AG04449 (cell line): ENCODE results near the gene PTPN18.
A peak's percentile ranks its signal among the peaks of the same experiment; 100 is the strongest.

ENCODE experiments used
- CTCF ChIA-PET: fragments of 350-600 bp; formaldehyde crosslinking; extraction: SDS; loops from one replicate; lab custom pipeline; 2021; ENCODE audit warnings: antibody characterized with exemption; lab: Yijun Ruan, JAX
- POLR2A ChIA-PET: fragments of 400-600, 350-600 bp; formaldehyde crosslinking; extraction: SDS; loops from one replicate; lab custom pipeline; 2020; ENCODE audit warnings: antibody characterized with exemption, inconsistent platforms; lab: Yijun Ruan, JAX
- DNase-seq: peaks from one replicate; pipeline ENCODE4 v3.0.0-alpha.2; 2010; ENCODE audit warnings: low read depth, low spot score
- H3K4me3 ChIP-seq: 2 replicates; pipeline ENCODE4 v1.5.1; 2011; ENCODE audit warnings: low read depth, mild to moderate bottlenecking, control low read depth, low read length
- TF ChIP-seq, protein P1 (sequence below): IDR thresholded peaks from one replicate; pipeline ENCODE4 v1.5.1; 2011; ENCODE audit warnings: mild to moderate bottlenecking, moderate library complexity, low read length, control low read depth, inconsistent platforms; ENCODE audit not compliant: insufficient read depth; ENCODE audit errors: missing control alignments

Gene PTPN18

DNA sequence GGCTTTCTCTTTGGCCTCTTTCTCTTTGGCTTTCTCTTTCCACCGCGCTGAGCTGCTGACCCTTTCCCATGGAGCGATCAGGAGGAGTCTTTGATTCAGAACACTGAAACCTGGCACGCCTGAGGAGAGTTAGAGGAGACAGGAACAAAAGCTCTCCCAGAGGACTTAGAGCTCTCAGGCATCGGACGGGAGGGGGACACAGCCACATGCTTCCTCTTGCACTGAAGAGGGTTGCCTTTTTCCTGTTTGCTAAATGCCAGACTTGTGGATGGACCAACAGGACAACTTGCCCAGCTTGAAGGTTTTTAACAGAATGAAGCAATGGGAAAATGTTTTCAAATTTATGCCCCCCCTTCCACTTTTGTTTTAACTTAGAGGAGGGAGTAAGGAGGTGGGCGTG, 3.6 kb upstream of the PTPN18 start:
- TF ChIP-seq, protein P1, sequence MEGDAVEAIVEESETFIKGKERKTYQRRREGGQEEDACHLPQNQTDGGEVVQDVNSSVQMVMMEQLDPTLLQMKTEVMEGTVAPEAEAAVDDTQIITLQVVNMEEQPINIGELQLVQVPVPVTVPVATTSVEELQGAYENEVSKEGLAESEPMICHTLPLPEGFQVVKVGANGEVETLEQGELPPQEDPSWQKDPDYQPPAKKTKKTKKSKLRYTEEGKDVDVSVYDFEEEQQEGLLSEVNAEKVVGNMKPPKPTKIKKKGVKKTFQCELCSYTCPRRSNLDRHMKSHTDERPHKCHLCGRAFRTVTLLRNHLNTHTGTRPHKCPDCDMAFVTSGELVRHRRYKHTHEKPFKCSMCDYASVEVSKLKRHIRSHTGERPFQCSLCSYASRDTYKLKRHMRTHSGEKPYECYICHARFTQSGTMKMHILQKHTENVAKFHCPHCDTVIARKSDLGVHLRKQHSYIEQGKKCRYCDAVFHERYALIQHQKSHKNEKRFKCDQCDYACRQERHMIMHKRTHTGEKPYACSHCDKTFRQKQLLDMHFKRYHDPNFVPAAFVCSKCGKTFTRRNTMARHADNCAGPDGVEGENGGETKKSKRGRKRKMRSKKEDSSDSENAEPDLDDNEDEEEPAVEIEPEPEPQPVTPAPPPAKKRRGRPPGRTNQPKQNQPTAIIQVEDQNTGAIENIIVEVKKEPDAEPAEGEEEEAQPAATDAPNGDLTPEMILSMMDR: no peak
- POLR2A ChIA-PET: interaction anchor here (0.7 kb wide), 1 partner anchor 10 kb away, joined by 3 read pairs; the partner anchor contains the start of gene IMP4
- no peak overlapping the region for H3K4me3 ChIP-seq
- CTCF ChIA-PET: interaction anchor here (2.2 kb wide), 1 partner anchor 21 kb away, joined by 6 read pairs; no protein-coding TSS in a partner anchor
- no peak for DNase-seq

DNA sequence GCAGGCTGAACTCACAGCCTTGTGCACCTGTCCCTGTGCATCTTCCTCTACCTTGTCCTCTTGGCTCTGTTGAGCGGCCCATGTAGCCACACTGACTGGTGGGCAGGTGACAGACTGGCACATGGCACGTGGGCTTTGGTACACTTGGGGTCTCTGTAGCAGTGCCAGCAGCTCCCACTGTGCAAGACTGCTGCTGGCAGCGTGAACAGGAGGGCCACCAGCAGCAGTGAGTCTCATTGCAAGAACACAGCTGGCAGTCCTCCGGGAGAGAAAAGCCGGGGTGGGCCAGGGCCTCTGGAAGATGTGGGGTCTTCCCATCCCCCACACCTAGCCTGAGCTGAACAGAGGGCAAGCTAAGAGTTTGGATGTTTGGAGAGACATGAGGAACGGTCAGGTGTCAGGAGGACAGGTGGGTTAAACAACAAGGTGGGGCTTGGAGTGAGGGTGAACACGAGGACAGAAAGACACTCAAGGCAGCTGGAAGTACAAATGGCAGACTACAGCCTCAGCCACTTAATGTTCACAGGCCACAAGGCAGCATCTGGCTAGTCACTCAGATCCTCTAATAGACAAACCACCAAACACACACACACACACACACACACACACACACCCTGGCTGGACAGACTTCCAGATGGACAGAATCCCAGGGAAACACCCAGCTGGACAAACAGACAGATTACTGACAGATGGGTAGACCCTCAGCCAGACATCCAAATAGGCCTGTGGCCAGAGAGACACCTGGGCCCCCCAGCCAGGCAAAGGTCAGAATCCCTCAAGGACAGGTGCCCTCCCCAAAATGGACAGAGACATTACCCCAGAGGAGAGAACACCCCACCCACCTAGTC, 2.3 kb upstream of the PTPN18 start:
- TF ChIP-seq, protein P1: no peak
- CTCF ChIA-PET: interaction anchor here (1.2 to 4.9 kb wide), 4 partner anchors 9 to 20 kb away, joined by 3 to 39 read pairs (median 18); partner anchors contain the start of gene IMP4
- H3K4me3 ChIP-seq: no peak overlapping the region
- DNase-seq: no peak
- POLR2A ChIA-PET: interaction anchor here (2.7 kb wide), 1 partner anchor 11 kb away, joined by 17 read pairs; the partner anchor contains the start of gene IMP4

- TF ChIP-seq, protein P1: no peak
- ChIA-PET POLR2A (interaction anchor here (2.7 kb wide), 1 partner anchor 12 kb away, joined by 17 read pairs; the partner anchor contains the start of gene IMP4), CTCF (interaction anchor here (1.2 to 4.9 kb wide), 4 partner anchors 9 to 19 kb away, joined by 3 to 39 read pairs (median 18); partner anchors contain the start of gene IMP4)
- no peak for DNase-seq
- H3K4me3 ChIP-seq: no peak overlapping the region
These were observed 1.8 kb upstream of the PTPN18 start for GRCh38 chr2:130354139-130354428.

DNA sequence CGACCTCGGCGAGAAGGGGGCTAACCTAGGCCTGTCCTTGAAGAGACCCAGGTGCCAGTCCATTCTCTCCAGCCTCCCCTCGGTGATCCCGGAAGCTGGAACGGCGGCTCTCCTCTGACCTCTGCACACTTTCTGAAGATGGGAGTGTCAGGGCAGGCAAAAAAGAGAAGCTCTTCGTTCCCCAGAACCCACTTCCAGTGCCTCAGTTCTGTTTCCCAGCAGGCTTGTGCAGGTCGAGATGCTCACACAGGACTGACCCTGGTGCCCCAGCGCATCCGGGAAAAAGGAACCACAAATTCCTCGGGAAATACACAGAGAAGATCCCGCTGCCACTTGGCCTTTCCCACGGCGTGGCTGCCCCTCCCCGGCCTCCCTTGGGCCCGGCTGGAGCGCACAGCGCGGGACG, 681 bp upstream of the PTPN18 start:
- no peak for DNase-seq
- CTCF ChIA-PET: interaction anchor here (1.0 to 4.9 kb wide), 6 partner anchors 11 to 21 kb away, joined by 3 to 39 read pairs (median 9); partner anchors contain the start of gene IMP4

GRCh38 chr2:130357864-130358263, 2.0 kb downstream of the PTPN18 start:
- POLR2A ChIA-PET: no interaction called here
- no peak overlapping the region for H3K4me3 ChIP-seq
- TF ChIP-seq, protein P1: no peak
- DNase-seq: no peak
- CTCF ChIA-PET: interaction anchor here (1.0 kb wide), 1 partner anchor 21 kb away, joined by 3 read pairs; no protein-coding TSS in a partner anchor

More for the DNA sequence above, 681 bp upstream of the PTPN18 start:
- TF ChIP-seq, protein P1: no peak
- peak overlapping the region; percentile 67 for H3K4me3 ChIP-seq
- POLR2A ChIA-PET: interaction anchor here (2.7 kb wide), 1 partner anchor 13 kb away, joined by 17 read pairs; the partner anchor contains the start of gene IMP4
